ENCODE results near the gene MGARP.

- TF ChIP-seq CTCF (IDR thresholded peaks at IDR 0.05; ENCODE audit: borderline replicate concordance, extremely low read depth, low read length, poor library complexity, severe bottlenecking) (no peak), EZH2 (IDR thresholded peaks at IDR 0.05; ENCODE audit: borderline replicate concordance, low read depth, low read length, severe bottlenecking) (no peak)
Observed at GRCh38 chr4:139267301-139267700, 12.7 kb downstream of the MGARP start.
